Measurements from ENCODE around the gene GPX8. TPM values are rescaled to one million over a fixed set of nuclear protein-coding genes. Genes with fewer than 3 reads are reported as not detected.

The GPX8 gene
- 38.8 and 58.5 TPM in 2 replicates for total RNA-seq

DNA sequence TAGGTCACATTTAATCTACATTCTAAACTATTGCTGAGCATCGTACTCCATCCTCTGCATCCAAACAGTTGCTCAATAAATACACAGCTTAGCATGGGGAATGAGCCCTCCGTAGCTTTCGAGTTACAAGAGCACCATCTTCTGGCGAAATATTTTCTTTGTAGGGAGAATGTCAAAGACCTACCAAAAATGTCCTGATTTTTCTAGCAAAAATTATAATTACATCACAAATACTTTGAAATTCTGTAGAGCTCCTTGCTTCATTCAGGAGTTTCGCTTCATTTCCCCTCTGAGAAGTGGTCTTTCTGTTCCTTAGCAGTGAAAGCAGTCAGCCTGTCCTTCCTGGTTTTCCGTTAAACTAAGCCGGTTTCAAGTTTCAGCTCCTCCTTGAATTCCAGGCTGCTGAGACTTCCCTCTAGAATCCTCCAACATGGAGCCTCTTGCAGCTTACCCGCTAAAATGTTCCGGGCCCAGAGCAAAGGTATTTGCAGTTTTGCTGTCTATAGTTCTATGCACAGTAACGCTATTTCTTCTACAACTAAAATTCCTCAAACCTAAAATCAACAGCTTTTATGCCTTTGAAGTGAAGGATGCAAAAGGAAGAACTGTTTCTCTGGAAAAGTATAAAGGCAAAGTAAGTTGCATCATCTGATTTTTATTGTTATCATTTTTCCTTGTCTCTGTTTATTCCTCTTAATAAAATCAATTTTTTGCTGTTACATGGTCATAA is at the start of gene GPX8:
GPX8 (plus strand) TSS at position 409 of the 730 bp plus-strand sequence; CDS start at position 431, 22 bp downstream.
- peak; percentile 78 for DNase-seq (ENCODE audit: low read depth)
- peak within 1 kb of the TSS; percentile 69 for H3K4me3 ChIP-seq (ENCODE audit: low read depth, low read length)
- TF ChIP-seq CTCF (conservative IDR thresholded peaks at IDR 0.05; ENCODE audit: low read depth, low read length), result peak; percentile 67

DNA sequence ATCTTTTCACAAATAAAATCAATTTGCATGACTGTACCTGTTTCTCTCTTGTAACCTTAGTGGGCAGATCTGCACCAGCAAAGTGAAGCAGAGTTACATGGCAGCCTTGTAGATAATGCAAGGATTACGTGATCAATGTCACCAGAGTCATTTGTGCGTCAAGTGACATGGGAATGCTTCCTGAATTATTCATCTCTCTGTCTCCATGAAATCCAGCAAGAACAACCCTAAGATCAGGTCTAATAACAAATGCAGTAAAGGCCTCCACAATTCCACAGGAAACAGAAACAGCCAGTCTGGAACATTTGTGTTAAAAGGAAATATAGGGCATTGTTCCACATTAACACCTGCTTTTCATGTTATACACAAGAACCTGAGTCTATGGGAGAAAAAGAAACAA is 49.8 kb upstream of the GPX8 start:
- no peak for TF ChIP-seq CTCF (conservative IDR thresholded peaks at IDR 0.05; ENCODE audit: low read depth, low read length)
- no peak overlapping the region for H3K4me3 ChIP-seq (ENCODE audit: low read depth, low read length)
- no peak for DNase-seq (ENCODE audit: low read depth)

DNA sequence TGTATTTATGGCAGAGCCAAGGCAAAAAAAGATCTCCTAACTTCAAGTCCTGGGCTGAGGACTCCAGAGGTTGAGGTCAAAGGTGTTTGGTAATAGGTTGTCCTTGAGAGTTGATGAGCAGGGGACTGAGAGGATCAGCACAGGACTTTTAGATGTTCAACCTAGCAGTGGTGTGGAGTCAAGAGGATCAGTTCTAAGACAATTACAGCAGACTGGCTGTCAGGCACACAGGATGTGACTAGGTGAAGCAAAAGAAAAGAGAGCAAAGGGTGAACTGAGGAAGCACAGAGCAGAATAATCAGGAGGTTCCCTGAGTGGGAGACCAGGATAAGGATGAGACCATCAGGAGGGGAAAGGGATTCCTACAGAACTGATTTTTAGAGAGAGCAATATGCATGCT is 46.6 kb upstream of the GPX8 start:
- TF ChIP-seq CTCF (conservative IDR thresholded peaks at IDR 0.05; ENCODE audit: low read depth, low read length), result no peak
- no peak for DNase-seq (ENCODE audit: low read depth)
- H3K4me3 ChIP-seq (ENCODE audit: low read depth, low read length), result no peak overlapping the region

DNA sequence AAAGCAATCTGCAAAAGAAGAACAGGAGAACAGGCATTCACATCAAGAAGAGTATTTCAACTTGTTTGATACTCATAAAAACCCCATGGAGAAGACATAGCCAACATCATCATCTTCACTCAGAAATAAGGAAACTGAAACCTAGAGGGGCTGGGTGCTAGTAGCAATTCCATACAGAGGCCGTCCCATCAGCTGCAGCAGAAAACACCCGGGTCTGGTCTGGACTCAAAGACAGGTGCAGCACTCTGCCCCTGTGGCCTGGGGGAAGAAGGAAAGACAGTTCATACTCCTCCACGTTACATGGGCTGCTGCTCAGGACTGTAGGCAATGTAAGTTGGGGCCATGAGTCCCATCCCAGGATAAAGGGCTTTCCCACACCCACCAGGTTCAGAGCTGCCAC is 45.9 kb upstream of the GPX8 start:
- no peak for TF ChIP-seq CTCF (conservative IDR thresholded peaks at IDR 0.05; ENCODE audit: low read depth, low read length)
- no peak for DNase-seq (ENCODE audit: low read depth)
- no peak overlapping the region for H3K4me3 ChIP-seq (ENCODE audit: low read depth, low read length)

GRCh38 chr5:55123365-55123764 is 36.6 kb upstream of the GPX8 start:
- H3K4me3 ChIP-seq (ENCODE audit: low read depth, low read length), result no peak overlapping the region
- no peak for DNase-seq (ENCODE audit: low read depth)
- no peak for TF ChIP-seq CTCF (conservative IDR thresholded peaks at IDR 0.05; ENCODE audit: low read depth, low read length)

- no peak for TF ChIP-seq CTCF (conservative IDR thresholded peaks at IDR 0.05; ENCODE audit: low read depth, low read length)
- no peak overlapping the region for H3K4me3 ChIP-seq (ENCODE audit: low read depth, low read length)
- no peak for DNase-seq (ENCODE audit: low read depth)
These were observed 25.8 kb upstream of the GPX8 start for GRCh38 chr5:55134053-55134722.
